WI38 (cell line): ENCODE data around the gene TTLL11.

ENCODE experiments used
- H3K4me3 ChIP-seq: 2 replicates; pipeline ENCODE4 v1.5.1; 2011; ENCODE audit warnings: low read depth, mild to moderate bottlenecking, control low read depth, low read length
- TF ChIP-seq, protein P1 (sequence below): IDR thresholded peaks from 2 replicates; pipeline ENCODE4 v1.5.1; 2012; ENCODE audit warnings: low read depth, mild to moderate bottlenecking, control low read depth, low read length

Gene TTLL11

DNA sequence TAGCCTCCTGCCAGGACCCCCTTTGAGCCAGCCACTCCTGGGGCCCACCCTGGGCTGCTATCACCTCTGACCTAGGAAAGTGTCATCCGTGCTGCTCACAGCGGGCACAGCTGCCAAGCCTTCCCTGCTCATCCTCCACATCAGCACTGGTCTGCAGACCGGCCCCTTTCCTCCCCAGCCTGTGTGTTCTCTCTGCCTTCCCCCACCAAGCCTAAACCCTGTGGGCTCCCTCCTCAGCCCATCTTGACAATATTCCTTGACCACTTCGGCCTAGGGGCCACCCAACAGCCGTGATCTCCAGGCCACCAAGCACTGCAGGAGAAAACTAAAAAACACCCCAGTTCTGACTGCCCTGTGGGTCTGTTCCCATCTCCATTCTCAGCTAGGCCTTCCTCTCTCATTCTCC, 306.6 kb downstream of the TTLL11 start:
- TF ChIP-seq, protein P1, sequence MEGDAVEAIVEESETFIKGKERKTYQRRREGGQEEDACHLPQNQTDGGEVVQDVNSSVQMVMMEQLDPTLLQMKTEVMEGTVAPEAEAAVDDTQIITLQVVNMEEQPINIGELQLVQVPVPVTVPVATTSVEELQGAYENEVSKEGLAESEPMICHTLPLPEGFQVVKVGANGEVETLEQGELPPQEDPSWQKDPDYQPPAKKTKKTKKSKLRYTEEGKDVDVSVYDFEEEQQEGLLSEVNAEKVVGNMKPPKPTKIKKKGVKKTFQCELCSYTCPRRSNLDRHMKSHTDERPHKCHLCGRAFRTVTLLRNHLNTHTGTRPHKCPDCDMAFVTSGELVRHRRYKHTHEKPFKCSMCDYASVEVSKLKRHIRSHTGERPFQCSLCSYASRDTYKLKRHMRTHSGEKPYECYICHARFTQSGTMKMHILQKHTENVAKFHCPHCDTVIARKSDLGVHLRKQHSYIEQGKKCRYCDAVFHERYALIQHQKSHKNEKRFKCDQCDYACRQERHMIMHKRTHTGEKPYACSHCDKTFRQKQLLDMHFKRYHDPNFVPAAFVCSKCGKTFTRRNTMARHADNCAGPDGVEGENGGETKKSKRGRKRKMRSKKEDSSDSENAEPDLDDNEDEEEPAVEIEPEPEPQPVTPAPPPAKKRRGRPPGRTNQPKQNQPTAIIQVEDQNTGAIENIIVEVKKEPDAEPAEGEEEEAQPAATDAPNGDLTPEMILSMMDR = no peak

GRCh38 chr9:121785673-121786542, 307.2 kb downstream of the TTLL11 start:
- H3K4me3 ChIP-seq = no peak overlapping the region
- TF ChIP-seq, protein P1 = no peak

More for the DNA sequence above, 306.6 kb downstream of the TTLL11 start:
- H3K4me3 ChIP-seq = no peak overlapping the region

DNA sequence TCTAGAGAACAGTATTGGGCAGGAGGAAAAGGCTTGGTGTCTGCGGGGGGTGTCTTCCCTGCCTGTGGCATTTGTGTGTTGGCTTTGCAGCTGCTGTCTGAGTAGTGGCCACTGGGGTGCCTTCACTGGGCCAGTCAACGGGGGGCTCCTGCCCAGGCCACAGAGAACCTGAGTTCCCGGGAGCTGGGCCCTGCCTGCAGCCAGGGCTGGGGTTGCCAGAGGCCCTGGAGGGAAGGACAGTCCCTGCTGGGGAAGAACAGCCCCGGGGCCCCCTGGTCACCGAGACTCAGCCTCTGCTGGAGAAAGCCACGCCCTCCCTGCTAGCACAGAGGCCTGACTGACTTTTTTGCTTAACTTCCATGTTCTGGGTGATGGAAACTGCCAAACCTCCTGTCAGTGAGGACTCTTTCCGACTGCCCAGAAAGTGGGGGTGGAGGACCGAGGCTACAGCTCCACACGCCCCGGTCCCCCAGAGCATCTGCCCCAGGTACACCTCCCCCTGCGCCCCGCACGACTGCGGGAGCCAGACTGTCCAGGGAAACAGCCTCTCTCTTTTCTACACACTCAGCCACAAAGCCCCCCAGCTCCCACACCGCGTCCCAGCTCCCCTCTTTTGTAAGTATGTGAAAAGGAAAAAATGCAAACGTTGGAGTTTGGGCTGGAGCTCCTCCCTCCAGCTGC, 308.2 kb downstream of the TTLL11 start:
- H3K4me3 ChIP-seq = no peak overlapping the region
- TF ChIP-seq, protein P1 = no peak

DNA sequence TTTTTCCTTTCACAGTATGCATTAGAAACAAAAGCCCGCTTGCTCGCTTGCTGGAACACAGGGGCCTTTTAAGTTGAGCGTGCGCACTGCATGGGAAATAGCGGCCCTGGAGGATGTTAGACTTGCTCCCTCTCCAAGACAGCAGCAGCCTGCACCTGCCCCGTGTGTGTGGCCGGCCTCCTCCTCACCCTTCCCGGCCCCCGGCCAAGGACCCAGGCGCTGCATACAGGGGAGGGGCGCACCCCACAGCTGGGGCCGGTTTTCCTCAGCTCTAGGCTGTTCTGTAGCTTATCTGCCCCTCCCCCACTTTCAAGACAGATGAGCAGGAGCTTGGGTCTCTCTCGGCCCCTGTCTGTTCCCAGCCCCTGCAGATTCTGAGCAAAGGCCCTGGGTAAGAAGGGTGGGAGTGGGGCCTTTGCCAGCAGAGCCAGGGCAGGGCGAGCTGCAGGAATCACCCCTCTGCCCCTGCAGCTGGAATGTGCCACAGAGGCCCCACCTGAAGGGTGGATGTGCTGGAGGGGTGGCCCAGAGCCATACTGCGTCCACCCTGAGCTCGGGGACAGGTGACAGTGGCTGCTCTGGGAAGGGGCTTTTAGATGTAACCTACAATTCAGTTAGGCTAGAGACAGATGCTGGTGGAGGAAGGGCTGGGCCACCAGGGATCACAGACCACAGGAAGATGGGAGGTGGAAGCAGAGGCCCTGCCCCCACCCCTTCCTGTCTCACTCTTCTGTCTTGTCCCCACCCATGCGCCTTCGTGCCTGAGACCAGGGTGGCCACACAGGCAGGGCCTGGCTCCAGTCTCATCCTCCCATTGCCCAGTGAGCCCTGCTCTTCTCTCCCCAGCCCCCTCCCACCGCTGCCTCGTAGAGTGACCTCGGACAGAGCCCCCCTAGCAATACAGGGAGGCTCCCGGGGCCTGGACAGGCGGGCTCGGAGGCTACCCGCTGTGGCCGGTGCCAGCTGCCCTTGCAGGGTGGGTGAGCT, 309.3 kb downstream of the TTLL11 start:
- TF ChIP-seq, protein P1 = no peak
- no peak overlapping the region for H3K4me3 ChIP-seq

DNA sequence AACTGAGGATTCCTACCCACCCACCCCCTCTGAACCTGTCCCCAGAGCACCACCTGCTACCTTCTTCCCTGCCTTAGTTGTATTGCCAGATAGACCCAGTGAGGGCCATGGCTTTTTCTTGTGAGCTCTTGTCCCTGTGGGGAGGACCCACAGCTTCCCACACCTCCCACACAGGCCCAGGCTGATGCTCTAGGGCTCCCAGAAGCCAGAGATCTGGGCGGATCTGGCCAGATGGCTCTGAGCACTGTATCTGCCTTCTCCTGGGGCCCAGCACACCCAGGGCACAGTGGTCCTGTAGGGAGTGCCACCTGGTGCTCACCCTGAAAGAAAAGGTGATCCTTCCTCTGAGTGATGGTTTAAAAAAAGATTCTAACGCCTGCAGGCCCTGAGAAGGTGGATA, 310.0 kb downstream of the TTLL11 start:
- TF ChIP-seq, protein P1 = no peak
- no peak overlapping the region for H3K4me3 ChIP-seq

GRCh38 chr9:121782514-121783110, 310.5 kb downstream of the TTLL11 start:
- TF ChIP-seq, protein P1 = no peak

More at GRCh38 chr9:121782514-121783110, 310.5 kb downstream of the TTLL11 start:
- no peak overlapping the region for H3K4me3 ChIP-seq
